H1 (cell line): ENCODE results near the gene BUB1B. TPM values are rescaled to one million over a fixed set of nuclear protein-coding genes. Genes with fewer than 3 reads are reported as not detected.

ENCODE experiments used
- CTCF ChIA-PET: fragments of 300-600 bp; sonication (Branson Sonifier 250); formaldehyde crosslinking; loops from one replicate; lab custom pipeline; 2021; ENCODE audit not compliant: partially characterized antibody; lab: Charles Lee
- POLR2A ChIA-PET: fragments of 300-600 bp; sonication (Branson Sonifier 250); formaldehyde crosslinking; loops from one replicate; lab custom pipeline; 2021; ENCODE audit warnings: inconsistent platforms; ENCODE audit not compliant: partially characterized antibody; lab: Charles Lee
- DNase-seq, 2 experiments: peaks; one replicate each; pipeline versions ENCODE4 v3.0.0 to v3.0.0-alpha.2; 2010 to 2022; ENCODE audit warnings: low spot score in 2 of 2, low read depth in 1 of 2, mixed read lengths in 1 of 2
- FAIRE-seq: peaks from 2 replicates; lab custom pipeline; 2011; peaks lifted over from hg19 to GRCh38; lab: Jason Lieb, UNC
- H2AFZ ChIP-seq: 2 replicates; pipeline ENCODE4 v1.8.1; 2012; ENCODE audit warnings: low read length, inconsistent platforms
- H2AK5ac ChIP-seq: 2 replicates; pipeline ENCODE4 v1.6.1; 2013; ENCODE audit warnings: low read depth, low read length
- H2BK120ac ChIP-seq: replicated peaks from 2 replicates; pipeline ENCODE3; 2013; ENCODE audit warnings: low read depth, low read length, inconsistent platforms
- H2BK12ac ChIP-seq: 2 replicates; pipeline ENCODE4 v1.6.1; 2013; ENCODE audit warnings: low read depth, low read length
- H2BK15ac ChIP-seq: 2 replicates; pipeline ENCODE4 v1.6.1; 2013; ENCODE audit warnings: low read length
- H2BK20ac ChIP-seq: 2 replicates; pipeline ENCODE4 v1.6.1; 2013; ENCODE audit warnings: low read length
- H2BK5ac ChIP-seq: 2 replicates; pipeline ENCODE4 v1.6.1; 2013; ENCODE audit warnings: low read depth, low read length
- H3K14ac ChIP-seq: 2 replicates; pipeline ENCODE4 v1.6.1; 2013; ENCODE audit warnings: inconsistent platforms; ENCODE audit not compliant: insufficient read length
- H3K18ac ChIP-seq: 2 replicates; pipeline ENCODE4 v1.6.1; 2013; ENCODE audit warnings: low read length; ENCODE audit errors: extremely low read depth
- H3K23ac ChIP-seq: 2 replicates; pipeline ENCODE4 v1.6.1; 2013; ENCODE audit warnings: inconsistent platforms; ENCODE audit not compliant: insufficient read length
- H3K23me2 ChIP-seq: 2 replicates; pipeline ENCODE4 v1.6.1; 2013; ENCODE audit warnings: low read depth, low read length
- H3K27ac ChIP-seq: 2 replicates; pipeline ENCODE4 v1.6.1; 2011; ENCODE audit warnings: low read depth, low read length, inconsistent platforms
- H3K27me3 ChIP-seq, 4 experiments: replicated peaks in 1 of 4; 1 replicate in 1 of 4; 2 replicates in 3 of 4; pipeline versions ENCODE4 v1.6.1 to v1.8.1; 2011 to 2013; ENCODE audit warnings: low read length in 3 of 4, mild to moderate bottlenecking in 3 of 4, inconsistent platforms in 2 of 4, mixed read lengths in 2 of 4, moderate library complexity in 1 of 4; ENCODE audit not compliant: control insufficient read depth in 3 of 4, insufficient read depth in 3 of 4; ENCODE audit errors: extremely low read depth in 1 of 4
- H3K36me3 ChIP-seq, 4 experiments: 2 replicates each; pipeline versions ENCODE4 v1.6.1 to v1.8.1; 2011 to 2013; ENCODE audit warnings: mild to moderate bottlenecking in 4 of 4, low read length in 3 of 4, moderate library complexity in 2 of 4, control low read depth in 1 of 4, inconsistent platforms in 1 of 4; ENCODE audit not compliant: insufficient read depth in 4 of 4, control insufficient read depth in 2 of 4
- H3K4ac ChIP-seq: replicated peaks from 2 replicates; pipeline ENCODE3; 2013; ENCODE audit warnings: low read length, low read depth, mixed read lengths, inconsistent platforms; ENCODE audit not compliant: insufficient read length
- H3K4me1 ChIP-seq, 4 experiments: replicated peaks in 1 of 4; 1 replicate in 1 of 4; 2 replicates in 3 of 4; pipeline versions ENCODE4 v1.6.1 to v1.8.1; 2011 to 2013; ENCODE audit warnings: low read length in 3 of 4, inconsistent platforms in 2 of 4, mixed read lengths in 1 of 4; ENCODE audit not compliant: insufficient read depth in 4 of 4, control insufficient read depth in 3 of 4
- H3K4me2 ChIP-seq, 2 experiments: 2 replicates each; pipeline versions ENCODE4 v1.6.1 to v1.8.1; 2011 to 2013; ENCODE audit warnings: low read depth in 2 of 2, low read length in 2 of 2, control low read depth in 1 of 2, inconsistent platforms in 1 of 2, mild to moderate bottlenecking in 1 of 2; ENCODE audit not compliant: insufficient read depth in 1 of 2
- H3K4me3 ChIP-seq, 4 experiments: fragments of 200-600, 300-600 bp in 1 of 4; sonication (generic), shearing (Covaris generic), sonication (Bioruptor Twin) in 1 of 4; 2 replicates each; pipeline versions ENCODE4 v1.5.1 to v1.8.1; 2011 to 2016; ENCODE audit warnings: low read length in 4 of 4, low read depth in 3 of 4, control low read depth in 2 of 4, inconsistent platforms in 2 of 4, mild to moderate bottlenecking in 2 of 4, mixed read lengths in 1 of 4, moderate library complexity in 1 of 4; ENCODE audit not compliant: insufficient read depth in 2 of 4; ENCODE audit errors: extremely low read depth in 1 of 4
- H3K56ac ChIP-seq: replicated peaks from 2 replicates; pipeline ENCODE3; 2013; ENCODE audit warnings: low read depth, mild to moderate bottlenecking, mixed read lengths, low read length, inconsistent platforms; ENCODE audit not compliant: insufficient read length
- H3K79me1 ChIP-seq: 2 replicates; pipeline ENCODE4 v1.6.1; 2013; ENCODE audit warnings: low read depth, low read length, control low read depth
- H3K79me2 ChIP-seq, 2 experiments: 2 replicates each; pipeline versions ENCODE4 v1.6.1 to v1.8.1; 2012 to 2013; ENCODE audit warnings: low read length in 2 of 2, mild to moderate bottlenecking in 2 of 2, inconsistent platforms in 1 of 2; ENCODE audit not compliant: insufficient read depth in 2 of 2, control insufficient read depth in 1 of 2
- H3K9ac ChIP-seq, 4 experiments: replicated peaks in 1 of 4; 1 replicate in 1 of 4; 2 replicates in 3 of 4; pipeline versions ENCODE4 v1.6.1 to v1.8.1; 2011 to 2013; ENCODE audit warnings: low read depth in 3 of 4, low read length in 3 of 4, control low read depth in 2 of 4, mild to moderate bottlenecking in 2 of 4, moderate library complexity in 2 of 4, inconsistent platforms in 1 of 4; ENCODE audit errors: extremely low read depth in 1 of 4
- H3K9me3 ChIP-seq, 2 experiments: 2 replicates each; pipeline versions ENCODE4 v1.6.1 to v1.8.1; 2012 to 2013; ENCODE audit warnings: mild to moderate bottlenecking in 2 of 2, moderate library complexity in 2 of 2, control low read depth in 1 of 2, inconsistent platforms in 1 of 2, low read depth in 1 of 2, low read length in 1 of 2, mixed read lengths in 1 of 2; ENCODE audit not compliant: insufficient read depth in 2 of 2
- H4K20me1 ChIP-seq, 2 experiments: replicated peaks in 1 of 2; 2 replicates each; pipeline versions ENCODE3 to v1.8.1; 2011 to 2013; ENCODE audit warnings: inconsistent platforms in 2 of 2, low read length in 2 of 2, mild to moderate bottlenecking in 1 of 2; ENCODE audit not compliant: insufficient read depth in 2 of 2, control insufficient read depth in 1 of 2
- H4K5ac ChIP-seq: 2 replicates; pipeline ENCODE4 v1.6.1; 2013; ENCODE audit warnings: low read length, low read depth, mixed read lengths, inconsistent platforms; ENCODE audit not compliant: insufficient read length
- H4K8ac ChIP-seq: 2 replicates; pipeline ENCODE4 v1.8.0; 2013; ENCODE audit warnings: mild to moderate bottlenecking, moderate library complexity, low read length, inconsistent platforms; ENCODE audit not compliant: insufficient read depth; ENCODE audit errors: extremely low read depth
- H4K91ac ChIP-seq: replicated peaks from 2 replicates; pipeline ENCODE3; 2013; ENCODE audit warnings: low read length, mixed read lengths, inconsistent platforms; ENCODE audit not compliant: insufficient read length
- EP300 ChIP-seq, 2 experiments: IDR thresholded peaks; 1 replicate in 1 of 2; 2 replicates in 1 of 2; pipeline ENCODE4 v1.6.1; 2011 to 2012; ENCODE audit warnings: low read depth in 2 of 2, low read length in 2 of 2, mild to moderate bottlenecking in 2 of 2, borderline replicate concordance in 1 of 2, inconsistent platforms in 1 of 2, moderate library complexity in 1 of 2
- EZH2 ChIP-seq: fragments of 200-600 bp; sonication (generic); IDR thresholded peaks from 2 replicates; pipeline ENCODE4 v1.7.1; 2012; ENCODE audit warnings: low read depth, mild to moderate bottlenecking, moderate library complexity, low read length, inconsistent platforms; ENCODE audit not compliant: severe bottlenecking
- KDM5A ChIP-seq: fragments of 200-600 bp; IDR thresholded peaks from 2 replicates; pipeline ENCODE4 v1.7.1; 2012; ENCODE audit warnings: mild to moderate bottlenecking, low read length, inconsistent platforms, mixed read lengths
- NANOG ChIP-seq: IDR thresholded peaks from 2 replicates; pipeline ENCODE4 v1.6.1; 2011; ENCODE audit warnings: low read length, low read depth, mild to moderate bottlenecking, inconsistent platforms; ENCODE audit not compliant: insufficient read depth, poor library complexity, severe bottlenecking
- PHF8 ChIP-seq: fragments of 200-600 bp; sonication (generic); conservative IDR thresholded peaks from 2 replicates; pipeline ENCODE4 v1.7.1; 2012; ENCODE audit warnings: low read depth, mild to moderate bottlenecking, inconsistent platforms, low read length, moderate library complexity
- POLR2AphosphoS5 ChIP-seq: IDR thresholded peaks from 2 replicates; pipeline ENCODE4 v1.6.1; 2011; ENCODE audit warnings: low read depth, low read length
- RNF2 ChIP-seq: fragments of 200-900, 300-1000 bp; sonication (generic); IDR thresholded peaks from 2 replicates; pipeline ENCODE4 v1.7.1; 2016; ENCODE audit warnings: borderline replicate concordance, low read depth, mild to moderate bottlenecking, antibody characterized with exemption, low read length; ENCODE audit not compliant: poor library complexity, severe bottlenecking; ENCODE audit errors: missing control alignments
- SRF ChIP-seq: IDR thresholded peaks from 2 replicates; pipeline ENCODE4 v1.6.1; 2011; ENCODE audit warnings: mild to moderate bottlenecking, low read depth, low read length, moderate library complexity
- TBP ChIP-seq: IDR thresholded peaks from 2 replicates; pipeline ENCODE4 v1.6.1; 2011; ENCODE audit warnings: low read depth, low read length, improper control_type of control experiment
- ZNF274 ChIP-seq: IDR thresholded peaks from 2 replicates; pipeline ENCODE4 v1.7.0; 2012; ENCODE audit warnings: low read length, borderline replicate concordance; ENCODE audit errors: extremely low read depth
- WGBS, 2 experiments: shearing (Covaris generic) in 1 of 2; methylation state at CpG; one replicate each; pipeline versions ENCODE4 v1.1.6 to v1.1.7; 2013 to 2015; ENCODE audit warnings: low lambda C conversion rate in 2 of 2, mixed read lengths in 2 of 2, inconsistent platforms in 1 of 2, low coverage in 1 of 2, missing lambda C conversion rate in 1 of 2; ENCODE audit not compliant: insufficient replicate concordance in 2 of 2, insufficient coverage in 1 of 2, insufficient read length in 1 of 2; ENCODE audit errors: extremely low coverage in 1 of 2, missing lambda C conversion rate in 1 of 2; 5-methylcytosine and 5-hydroxymethylcytosine counted together
- polyA plus RNA-seq, 7 experiments: library from polyadenylated mRNA; depleted of rRNA in 3 of 7; stranded (reverse) in 5 of 7; unstranded in 2 of 7; fragments of >200 nt in 5 of 7; fragments of 200-250 nt in 2 of 7; gene quantifications; 1 replicate in 5 of 7; 2 replicates in 1 of 7; 4 replicates in 1 of 7; pipeline versions ENCODE4 v1.2.1 to v1.2.3, GENCODE V29; 2011 to 2013; ENCODE audit warnings: missing spikeins in 2 of 7, mixed read lengths in 2 of 7
- total RNA-seq: library from RNA; stranded (reverse); fragmentation: NEBNext Ultra II Directional; extraction: Animal tissue kit (Norgen Biotek cat#: 25700); gene quantifications from 2 replicates; pipeline ENCODE4 v1.2.1, GENCODE V29; 2021

The BUB1B gene
- total and polyA plus RNA-seq, 2 of the 8 experiments (the other 6 are each of a cell fraction or from before 2014, with no cell fraction given) = 48.9 to 144 TPM

DNA sequence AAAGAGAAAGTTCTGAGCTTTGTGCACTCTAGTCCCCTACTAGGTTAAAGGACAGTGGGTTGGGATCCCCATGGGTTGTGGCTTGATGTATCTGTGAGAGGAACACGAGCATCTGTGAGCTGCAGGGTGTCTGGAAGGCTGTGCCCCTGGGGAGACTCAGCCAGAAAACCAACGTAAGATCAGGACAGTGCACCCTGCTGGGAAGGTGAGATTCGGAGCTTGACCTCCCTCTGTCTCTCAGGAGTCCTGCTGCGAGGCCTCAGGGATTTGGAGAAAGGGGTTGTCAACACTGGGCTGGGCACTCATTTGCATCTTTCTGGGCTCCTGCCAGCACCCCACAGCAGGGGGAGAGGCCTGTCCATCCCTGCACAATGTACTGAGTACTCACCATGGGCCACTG lies 106.8 kb downstream of the BUB1B start:
- no peak overlapping the region for H4K91ac ChIP-seq
- TF ChIP-seq KDM5A (no peak), SRF (no peak), ZNF274 (no peak), PHF8 (no peak), EZH2 (no peak), EP300 (IDR thresholded peaks at IDR 0.05; ENCODE audit: borderline replicate concordance in 1 of 2, low read depth in 2 of 2, low read length in 2 of 2) (no peak), TBP (no peak), NANOG (no peak), RNF2 (no peak), POLR2AphosphoS5 (no peak)

More for the DNA sequence above, 106.8 kb downstream of the BUB1B start:
- DNase-seq (no peak), FAIRE-seq (no peak)
- Histone ChIP-seq H4K20me1 (no peaks in the 10 kb centered on the region), H2BK120ac (no peak overlapping the region), H3K27ac (no peak overlapping the region), H3K23me2 (no peaks in the 10 kb centered on the region), H3K4me2 (no peak overlapping the region), H3K79me2 (no peaks in the 10 kb centered on the region), H2BK12ac (no peak overlapping the region), H3K27me3 (no peaks in the 10 kb centered on the region), H3K18ac (no peak overlapping the region), H3K9ac (no peak overlapping the region), H3K4me3 (no peak overlapping the region), H2AFZ (no peak overlapping the region), H2AK5ac (no peak overlapping the region), H4K8ac (no peak overlapping the region), H3K79me1 (no peaks in the 10 kb centered on the region), H3K4me1 (peaks cover 0 to 4% (median under 1%) of the 10 kb centered on the region in 4 experiments; a peak in 4 of 7 replicates), H3K36me3 (peaks cover 0 to 6% (median 0%) of the 10 kb centered on the region in 4 experiments; a peak in 2 of 8 replicates), H3K4ac (no peak overlapping the region), H2BK20ac (no peak overlapping the region), H2BK15ac (no peak overlapping the region), H2BK5ac (no peak overlapping the region), H3K23ac (no peak overlapping the region), H3K14ac (no peak overlapping the region), H3K56ac (no peak overlapping the region), H3K9me3 (no peaks in the 10 kb centered on the region), H4K5ac (no peak overlapping the region)
- CTCF ChIA-PET = interaction anchor here (0.6 to 46.3 kb wide), 10 partner anchors 1 to 480 kb away, joined by 3 to 1340 read pairs (median 8); partner anchors contain the start of genes BMF, INAFM2, PAK6 and PLCB2
- 66% methylated on average over 4 of the region's 4 CpGs; no CpG with 5 or more reads in 1 of the 2 experiments for WGBS, 2 experiments
- POLR2A ChIA-PET = interaction anchor here (1.1 to 3.0 kb wide), 2 partner anchors 41 to 51 kb away, joined by 3 to 11 read pairs; no protein-coding TSS in a partner anchor
